Inferior parietal cortex (tissue), 1 donor: Measurements from ENCODE around the gene PFN4.

Source experiments
- DNase-seq: peaks from one replicate; pipeline ENCODE4 v3.0.0-alpha.2; 2016; ENCODE audit errors: extremely low spot score

The PFN4 gene

DNA sequence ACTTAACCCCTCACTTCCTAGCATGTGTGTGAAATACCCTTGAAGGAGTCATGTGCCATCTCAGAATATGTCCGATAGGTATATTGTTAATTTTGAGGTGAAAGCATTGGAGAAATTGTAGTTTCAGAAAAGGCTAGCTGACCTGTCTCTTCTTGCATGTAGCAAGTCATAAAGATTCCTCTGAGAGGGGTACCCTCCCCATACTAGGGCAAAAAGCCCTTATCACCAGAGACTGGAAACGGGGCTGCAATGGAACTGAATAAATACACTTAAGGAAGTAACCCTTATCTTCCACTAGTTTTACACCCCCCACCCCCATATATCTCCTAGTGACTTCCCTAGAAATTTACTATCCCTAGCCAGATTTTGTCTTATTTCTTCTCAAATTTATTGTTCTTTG, 45.3 kb downstream of the PFN4 start:
- no peak for DNase-seq

DNA sequence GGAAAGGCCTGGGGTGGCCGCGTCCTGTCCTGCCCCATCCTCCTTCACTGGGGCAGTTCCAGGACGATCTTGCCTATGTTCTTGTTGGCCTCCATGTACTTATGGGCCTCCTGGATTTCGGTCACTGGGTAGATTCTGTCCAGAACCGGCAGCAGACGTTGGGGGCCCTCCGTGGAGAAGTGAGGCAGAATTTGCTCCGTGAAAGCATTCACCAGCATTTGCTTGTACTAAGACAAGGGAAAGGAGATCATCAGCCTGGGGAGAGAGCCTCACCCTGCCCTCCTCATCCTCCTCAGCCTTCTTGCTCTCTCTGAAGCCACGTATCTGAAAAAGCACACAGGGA, 45.6 kb downstream of the PFN4 start:
- peak; percentile 8 for DNase-seq

DNA sequence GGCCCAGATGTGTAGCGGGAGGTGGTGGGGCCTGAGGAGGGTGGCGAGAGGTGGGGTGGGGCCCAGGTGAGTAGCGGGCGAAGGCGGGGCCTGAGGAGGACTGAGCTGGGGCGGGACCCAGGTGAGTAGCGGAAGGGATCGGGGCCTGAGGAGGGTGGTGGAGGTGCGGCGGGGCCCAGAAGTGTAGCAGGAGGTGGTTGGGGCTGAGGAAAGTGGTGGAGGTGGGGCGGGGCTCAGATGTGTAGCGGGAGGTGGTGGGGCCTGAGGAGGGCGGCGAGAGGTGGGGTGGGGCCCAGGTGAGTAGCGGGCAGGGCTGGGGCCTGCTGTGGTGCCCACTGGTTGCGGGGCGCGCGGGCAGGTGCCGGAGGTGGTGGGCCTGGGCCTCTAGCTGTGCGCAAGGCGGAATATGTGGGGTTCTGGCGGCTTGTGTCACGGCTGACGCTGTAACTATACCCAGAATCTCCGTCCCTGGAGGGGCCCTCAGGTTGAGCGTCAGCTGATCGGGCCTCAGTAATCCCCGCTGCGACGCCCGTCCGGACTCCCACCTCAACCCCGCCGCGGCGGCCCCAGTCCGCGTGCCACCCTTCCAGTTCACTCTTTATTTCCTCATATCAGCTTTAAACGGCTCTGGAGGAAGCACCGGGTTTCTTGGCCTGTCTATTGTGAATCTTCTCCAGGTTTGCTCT, 46.1 kb downstream of the PFN4 start:
- peak; percentile 25 for DNase-seq

DNA sequence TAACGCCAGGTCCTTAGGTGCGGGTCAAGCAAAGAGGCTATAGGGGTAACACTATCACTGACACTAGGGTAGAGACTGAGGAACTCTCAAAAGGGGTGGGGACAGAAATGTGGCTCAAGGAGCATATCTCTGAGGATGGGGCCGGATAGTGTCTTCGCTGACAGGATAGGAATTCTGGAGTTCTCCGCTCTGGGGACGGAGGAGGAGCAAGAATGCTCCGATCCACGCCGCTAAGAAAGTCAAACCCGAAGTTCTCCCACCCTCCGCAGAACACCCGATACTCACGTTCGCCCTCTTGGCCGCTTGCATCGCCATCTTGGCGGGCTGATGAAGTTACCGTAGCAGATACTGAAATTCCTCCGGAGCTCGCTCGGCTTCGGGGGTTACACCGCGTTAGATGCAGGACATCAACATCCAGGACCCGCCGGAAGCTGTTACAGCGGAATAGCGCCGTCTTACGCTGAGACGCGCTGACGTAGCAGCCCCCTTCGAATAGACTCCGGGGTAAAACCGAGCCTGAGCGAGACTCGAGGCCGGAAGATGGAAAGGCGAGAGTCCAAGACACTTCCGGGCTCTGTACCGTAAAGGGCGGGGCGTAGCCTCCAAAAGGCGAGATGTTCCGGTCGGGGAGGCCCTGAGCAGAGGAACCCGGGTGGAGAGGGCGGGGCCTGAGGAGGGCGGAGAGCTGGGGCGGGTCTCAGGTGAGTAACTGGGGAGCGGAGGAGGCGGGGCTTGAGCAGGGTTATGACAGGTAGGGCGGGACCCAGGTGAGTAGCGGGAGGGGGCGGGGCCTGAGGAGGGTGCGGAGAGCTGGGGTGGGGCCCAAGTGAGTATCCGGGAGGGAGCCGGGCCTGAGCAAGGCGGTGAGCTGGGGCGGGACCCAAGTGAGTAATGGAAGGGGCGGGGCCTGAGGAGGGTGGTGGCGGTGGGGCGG, 47.0 kb downstream of the PFN4 start, which contains the start of gene SF3B6:
TSS of gene SF3B6 (minus strand) at position 412 of the 934 bp plus-strand sequence. CDS start at position 315, 97 bp downstream.
- peak; percentile 99 for DNase-seq

- no peak for DNase-seq
These were observed 47.9 kb downstream of the PFN4 start for GRCh38 chr2:24075259-24075658.

GRCh38 chr2:24073816-24074215, 49.3 kb downstream of the PFN4 start:
- DNase-seq: no peak

GRCh38 chr2:24072259-24072658, 50.9 kb downstream of the PFN4 start:
- DNase-seq: no peak

DNA sequence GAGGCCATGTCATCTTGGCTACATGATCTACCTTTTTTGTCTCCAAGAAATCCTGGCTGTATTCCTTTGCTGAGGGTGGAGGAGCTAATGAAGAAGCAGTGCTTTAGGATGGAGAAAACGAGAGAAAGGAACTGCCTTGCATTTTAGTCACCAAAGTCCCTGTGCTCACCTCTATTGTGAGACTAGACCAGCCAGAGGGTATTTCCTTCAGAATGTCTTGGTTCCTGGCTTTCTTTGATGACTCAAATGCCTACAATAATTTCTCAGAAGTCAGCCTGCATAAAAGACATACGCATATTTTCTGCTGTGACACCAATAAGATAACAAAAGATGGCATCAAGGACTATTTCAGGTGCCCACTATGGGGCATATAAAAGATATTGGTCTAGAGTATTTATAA, 57.8 kb downstream of the PFN4 start:
- no peak for DNase-seq
